ENCODE measurements around the gene GRIK2. TPM values are rescaled to one million over a fixed set of nuclear protein-coding genes. Genes with fewer than 3 reads are reported as not detected.

GRIK2 gene
- total RNA-seq, 1 experiment from 2014 or later, result 0.70 TPM

DNA sequence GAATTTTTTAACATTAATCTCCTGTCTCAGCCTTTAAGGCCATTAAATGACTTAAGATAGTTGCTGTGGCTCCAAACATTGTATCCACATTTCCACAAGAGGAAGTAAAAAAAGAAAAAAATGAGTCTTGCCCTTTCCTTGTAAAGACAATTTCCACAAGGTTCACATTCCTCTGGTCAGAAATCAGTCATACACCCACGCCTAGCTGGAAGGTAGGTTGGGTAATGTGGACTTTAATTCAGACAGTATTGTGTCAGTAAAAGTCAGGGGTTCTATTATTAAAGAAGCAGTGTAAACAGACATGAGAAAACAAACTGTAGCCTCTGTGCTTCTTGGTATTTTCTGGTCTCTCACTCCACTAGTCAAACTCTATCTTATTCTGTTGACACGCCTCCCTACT, 682.0 kb downstream of the GRIK2 start:
- no peak overlapping the region for H4K5ac ChIP-seq (ENCODE audit: insufficient read length, low read depth, low read length)
- no peaks in the 10 kb centered on the region for H3K27me3 ChIP-seq (ENCODE audit: insufficient read depth, low read length)
- Mint-ChIP-seq H3K27me3 (ENCODE audit: low read depth) (no peaks in the 10 kb centered on the region), H3K4me3 (no peak overlapping the region), H3K27ac (no peak overlapping the region), H3K36me3 (ENCODE audit: insufficient read depth in 1 of 3, low read depth in 3 of 3) (peaks cover 0 to 10% (median 3%) of the 10 kb centered on the region in 3 experiments; a peak in 4 of 7 replicates), H3K9me3 (peaks cover 9% of the 10 kb centered on the region in 2 experiments), H3K4me1 (no peaks in the 10 kb centered on the region)
- H4K8ac ChIP-seq (replicated peaks; ENCODE audit: insufficient read length, low read depth, low read length), result no peak overlapping the region
- H3K27ac ChIP-seq (ENCODE audit: insufficient read length, low read depth, low read length), result no peak overlapping the region
- WGBS (ENCODE audit: extremely low coverage, insufficient read length, low lambda C conversion rate), result no CpG with 5 or more reads among the region's 2 CpGs
- H4K20me1 ChIP-seq (ENCODE audit: control insufficient read depth, insufficient read depth, insufficient read length), result no peaks in the 10 kb centered on the region
- H3K18ac ChIP-seq (ENCODE audit: insufficient read length, low read depth, low read length), result no peak overlapping the region
- H3K56ac ChIP-seq (ENCODE audit: insufficient read length, low read depth, low read length), result no peak overlapping the region
- TF ChIP-seq, protein P1, sequence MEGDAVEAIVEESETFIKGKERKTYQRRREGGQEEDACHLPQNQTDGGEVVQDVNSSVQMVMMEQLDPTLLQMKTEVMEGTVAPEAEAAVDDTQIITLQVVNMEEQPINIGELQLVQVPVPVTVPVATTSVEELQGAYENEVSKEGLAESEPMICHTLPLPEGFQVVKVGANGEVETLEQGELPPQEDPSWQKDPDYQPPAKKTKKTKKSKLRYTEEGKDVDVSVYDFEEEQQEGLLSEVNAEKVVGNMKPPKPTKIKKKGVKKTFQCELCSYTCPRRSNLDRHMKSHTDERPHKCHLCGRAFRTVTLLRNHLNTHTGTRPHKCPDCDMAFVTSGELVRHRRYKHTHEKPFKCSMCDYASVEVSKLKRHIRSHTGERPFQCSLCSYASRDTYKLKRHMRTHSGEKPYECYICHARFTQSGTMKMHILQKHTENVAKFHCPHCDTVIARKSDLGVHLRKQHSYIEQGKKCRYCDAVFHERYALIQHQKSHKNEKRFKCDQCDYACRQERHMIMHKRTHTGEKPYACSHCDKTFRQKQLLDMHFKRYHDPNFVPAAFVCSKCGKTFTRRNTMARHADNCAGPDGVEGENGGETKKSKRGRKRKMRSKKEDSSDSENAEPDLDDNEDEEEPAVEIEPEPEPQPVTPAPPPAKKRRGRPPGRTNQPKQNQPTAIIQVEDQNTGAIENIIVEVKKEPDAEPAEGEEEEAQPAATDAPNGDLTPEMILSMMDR (conservative IDR thresholded peaks at IDR 0.05), result no peak
- no peak overlapping the region for H3K9ac ChIP-seq (ENCODE audit: extremely low read depth, insufficient read length, low read length)
- no peak overlapping the region for H2BK5ac ChIP-seq (ENCODE audit: insufficient read length, low read length)
- no peak overlapping the region for H2AFZ ChIP-seq (ENCODE audit: low read length)
- no peak overlapping the region for H2BK120ac ChIP-seq (ENCODE audit: low read depth, low read length, poor library complexity, severe bottlenecking)
- H2BK12ac ChIP-seq (ENCODE audit: insufficient read length, low read depth, low read length), result no peak overlapping the region
- H3K79me1 ChIP-seq (ENCODE audit: insufficient read depth, low read depth, low read length, poor library complexity, severe bottlenecking), result no peaks in the 10 kb centered on the region
- no peak overlapping the region for H2BK20ac ChIP-seq (ENCODE audit: low read depth, low read length, poor library complexity, severe bottlenecking)
- no peak overlapping the region for H3K23ac ChIP-seq (ENCODE audit: insufficient read length, low read depth, low read length)
- no peak overlapping the region for H3K4ac ChIP-seq (ENCODE audit: low read depth, low read length)
- no peak for DNase-seq
- no peak overlapping the region for H3K14ac ChIP-seq (ENCODE audit: insufficient read depth, low read length)
- H2BK15ac ChIP-seq (ENCODE audit: low read depth, low read length), result no peak overlapping the region
- no peaks in the 10 kb centered on the region for H3K23me2 ChIP-seq (ENCODE audit: insufficient read length, low read depth, low read length, poor library complexity, severe bottlenecking)
- H3K79me2 ChIP-seq (ENCODE audit: insufficient read depth, low read length), result no peaks in the 10 kb centered on the region
- H2AK5ac ChIP-seq (ENCODE audit: insufficient read length, low read length), result no peak overlapping the region
- H3K9me3 ChIP-seq (ENCODE audit: control insufficient read depth, low read depth, low read length), result no peaks in the 10 kb centered on the region
- no peak overlapping the region for H4K91ac ChIP-seq (ENCODE audit: insufficient read length, low read depth, low read length)
- no peaks in the 10 kb centered on the region for H3K4me1 ChIP-seq (ENCODE audit: insufficient read depth, low read length)
- H3K4me2 ChIP-seq (ENCODE audit: insufficient read depth, insufficient read length, low read length), result no peak overlapping the region
- H3T11ph ChIP-seq (ENCODE audit: low read length), result no peak overlapping the region

All from H9 (cell line).